Omental fat pad (tissue), 4 donors: Measurements from ENCODE around the gene ANKDD1B. TPM values are rescaled to one million over a fixed set of nuclear protein-coding genes. Genes with fewer than 3 reads are reported as not detected.

ENCODE experiments used
- ATAC-seq: fragments of 150-250 bp; one replicate; pipeline ENCODE4 v1.9.1; 2016; ENCODE audit warnings: mild to moderate bottlenecking, moderate library complexity; ENCODE audit not compliant: low FRiP score
- DNase-seq: peaks from one replicate; pipeline ENCODE4 v3.0.0-alpha.2; 2019; ENCODE audit warnings: low spot score
- CTCF ChIP-seq, 3 donors: fragments of 450-650 bp; IDR thresholded peaks; one replicate each; pipeline ENCODE4 v1.5.1; 2016 to 2017; ENCODE audit warnings: antibody characterized with exemption in 3 of 3, mild to moderate bottlenecking in 3 of 3, moderate library complexity in 2 of 3
- total RNA-seq, 4 donors: library from RNA; depleted of rRNA; stranded (reverse); fragments of >200 nt; gene quantifications; one replicate each; pipeline ENCODE4 v1.1.0, GENCODE V29; 2016

ANKDD1B gene
- total RNA-seq, 4 donors from 2014 or later = 0.32 to 1.5 (median 0.60) TPM; not detected in 1

DNA sequence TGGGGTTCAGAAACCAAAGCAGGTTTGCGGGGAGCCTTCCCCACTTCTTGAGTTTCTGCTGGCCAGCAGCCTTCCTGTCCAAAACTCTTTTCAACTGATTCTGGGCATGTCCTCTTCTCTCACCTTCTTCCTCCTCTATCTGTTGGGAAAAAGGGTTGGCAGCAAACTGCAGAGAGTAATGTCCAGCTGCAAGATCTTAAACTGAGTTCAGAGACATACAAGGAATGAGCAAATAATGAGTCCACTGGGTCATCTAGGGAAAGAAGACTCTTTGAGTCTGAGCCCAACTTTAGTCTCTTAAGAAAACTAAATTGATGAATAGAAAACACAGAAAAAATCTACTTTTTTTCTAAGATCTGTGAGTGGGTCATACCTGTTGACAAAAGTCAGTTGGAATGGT, 16.5 kb downstream of the ANKDD1B start:
- DNase-seq (no peak), ATAC-seq (no peak)
- no peak for TF ChIP-seq CTCF (IDR thresholded peaks at IDR 0.05)

GRCh38 chr5:75630875-75631274, 19.6 kb downstream of the ANKDD1B start:
- ATAC-seq (no peak), DNase-seq (no peak)
- TF ChIP-seq CTCF (IDR thresholded peaks at IDR 0.05) = no peak

DNA sequence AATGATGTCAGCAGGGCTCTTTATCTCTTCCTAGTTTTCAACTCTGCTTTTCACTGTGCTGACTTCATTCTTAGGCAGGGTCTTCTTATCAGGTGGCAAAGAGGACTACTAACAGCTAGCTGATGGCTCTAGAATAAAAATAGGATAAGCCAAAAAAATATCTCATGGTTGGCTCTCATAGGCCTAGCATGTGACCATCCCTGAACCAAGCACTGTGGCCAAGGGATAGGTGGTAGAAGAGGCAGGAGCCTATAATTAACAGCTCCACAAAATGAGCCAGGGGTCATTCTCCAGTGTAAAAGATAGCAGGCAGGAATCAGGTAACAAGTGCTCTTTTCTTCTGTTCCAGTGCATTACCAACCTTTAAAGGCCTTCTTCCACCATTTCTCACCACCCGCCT, 21.1 kb downstream of the ANKDD1B start:
- ATAC-seq (no peak), DNase-seq (no peak)
- no peak for TF ChIP-seq CTCF (IDR thresholded peaks at IDR 0.05)

GRCh38 chr5:75637949-75638348, 26.7 kb downstream of the ANKDD1B start:
- no peak for TF ChIP-seq CTCF (IDR thresholded peaks at IDR 0.05)
- DNase-seq = no peak
- no peak for ATAC-seq

GRCh38 chr5:75639535-75640311, 28.5 kb downstream of the ANKDD1B start:
- ATAC-seq (no peak), DNase-seq (no peak)
- TF ChIP-seq CTCF (IDR thresholded peaks at IDR 0.05) = no peak

DNA sequence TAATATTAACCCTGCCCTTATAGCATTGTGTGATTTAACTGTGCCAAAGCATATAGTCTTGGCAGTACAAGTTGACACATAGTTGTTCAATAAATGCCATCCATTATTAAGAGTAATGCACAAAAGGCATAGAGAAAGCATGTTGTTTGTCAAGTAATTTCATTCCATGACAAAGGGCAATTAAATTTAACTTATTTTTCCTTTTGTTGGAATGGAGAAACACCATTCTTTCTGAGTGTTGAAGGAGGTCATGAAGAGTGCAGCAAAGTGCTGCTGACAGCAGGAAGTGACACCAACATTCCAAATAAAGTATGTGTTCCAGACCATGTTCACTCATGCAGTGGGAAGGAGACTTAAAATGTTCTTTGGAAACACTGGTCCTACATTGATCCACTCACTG, 29.1 kb downstream of the ANKDD1B start:
- TF ChIP-seq CTCF (IDR thresholded peaks at IDR 0.05) = no peak
- DNase-seq (no peak), ATAC-seq (no peak)

GRCh38 chr5:75640826-75641225, 29.6 kb downstream of the ANKDD1B start:
- TF ChIP-seq CTCF (IDR thresholded peaks at IDR 0.05) = no peak
- DNase-seq (no peak), ATAC-seq (no peak)
